COLO829 (cell line): Measurements from ENCODE around the gene REG1A.

Experiments
- DNase-seq: peaks from one replicate; pipeline ENCODE4 v3.0.0; 2012; ENCODE audit warnings: low spot score

The REG1A gene

DNA sequence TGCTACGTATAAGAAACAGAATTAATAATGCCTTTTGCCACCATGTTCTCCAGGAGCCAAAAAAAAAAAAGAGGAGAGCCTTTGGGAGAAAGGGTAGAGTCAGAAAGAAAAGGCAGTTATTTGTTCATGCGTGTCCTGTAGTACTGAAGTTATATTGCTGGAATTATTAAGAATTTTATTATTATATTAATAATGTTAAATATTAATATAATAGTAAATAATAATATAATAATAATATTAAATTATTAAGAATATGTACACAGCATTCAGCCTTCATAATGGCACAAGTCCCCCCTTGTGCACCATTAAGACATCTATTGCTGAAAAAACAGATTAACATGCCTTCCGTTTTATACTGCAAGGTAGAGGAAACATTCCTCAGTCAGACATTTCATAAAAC, 8.1 kb downstream of the REG1A start:
- DNase-seq, result no peak

DNA sequence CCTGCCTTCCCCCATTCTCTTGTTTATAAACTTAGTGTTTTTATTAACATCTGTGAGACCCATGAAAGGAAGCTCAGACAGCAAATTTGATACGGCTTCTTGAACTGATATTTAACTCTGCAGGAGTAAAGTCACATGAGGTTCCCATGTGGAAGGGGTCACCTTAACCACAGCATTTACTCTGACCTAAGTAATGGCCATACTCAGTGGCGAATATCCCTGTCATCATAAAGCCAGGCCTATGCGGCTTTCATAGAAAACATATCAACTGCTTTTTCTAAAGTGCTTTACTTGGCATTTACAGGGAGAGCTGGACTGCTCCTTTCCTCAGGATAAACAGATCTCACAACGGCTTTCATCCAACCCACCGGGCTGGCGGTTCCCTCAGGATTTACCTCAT, 9.0 kb downstream of the REG1A start:
- no peak for DNase-seq

DNA sequence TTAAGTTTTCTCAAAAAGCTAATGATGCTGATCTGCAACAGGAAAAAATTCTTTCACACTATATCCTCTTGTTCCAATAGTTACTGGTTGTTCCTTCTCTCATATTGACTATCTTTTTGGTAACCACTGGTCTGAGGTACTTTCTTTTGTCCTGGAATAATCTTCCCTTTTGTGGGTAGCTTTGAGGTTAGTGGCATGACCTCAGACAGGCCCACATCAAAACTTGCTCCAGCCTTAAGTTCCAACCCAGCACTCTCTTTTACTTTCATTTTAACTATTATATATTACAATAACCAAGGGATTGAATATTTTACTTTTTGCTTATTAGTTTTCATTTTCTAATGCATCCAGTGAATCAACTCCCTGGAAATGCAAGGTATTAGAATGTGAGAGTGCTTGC, 9.5 kb downstream of the REG1A start:
- no peak for DNase-seq

DNA sequence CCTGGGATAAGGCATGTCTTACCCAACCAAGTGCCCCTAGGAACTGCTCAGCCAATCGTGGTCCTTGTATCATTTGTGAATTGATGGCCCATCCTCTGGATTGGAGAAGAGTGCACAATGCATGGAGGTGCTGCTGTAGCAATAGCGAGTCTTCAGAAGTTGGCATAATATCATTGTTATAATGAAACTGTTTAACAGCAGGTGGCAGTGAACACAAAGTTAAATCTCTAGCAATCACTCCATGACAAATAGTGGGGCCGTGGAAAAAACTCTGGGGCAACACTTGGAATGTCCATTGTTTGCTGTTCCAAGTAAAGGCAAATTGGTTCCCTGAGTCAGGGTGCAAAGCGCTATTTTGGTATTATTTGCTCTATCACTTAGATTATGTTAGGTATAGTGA, 11.4 kb downstream of the REG1A start:
- DNase-seq, result no peak

DNA sequence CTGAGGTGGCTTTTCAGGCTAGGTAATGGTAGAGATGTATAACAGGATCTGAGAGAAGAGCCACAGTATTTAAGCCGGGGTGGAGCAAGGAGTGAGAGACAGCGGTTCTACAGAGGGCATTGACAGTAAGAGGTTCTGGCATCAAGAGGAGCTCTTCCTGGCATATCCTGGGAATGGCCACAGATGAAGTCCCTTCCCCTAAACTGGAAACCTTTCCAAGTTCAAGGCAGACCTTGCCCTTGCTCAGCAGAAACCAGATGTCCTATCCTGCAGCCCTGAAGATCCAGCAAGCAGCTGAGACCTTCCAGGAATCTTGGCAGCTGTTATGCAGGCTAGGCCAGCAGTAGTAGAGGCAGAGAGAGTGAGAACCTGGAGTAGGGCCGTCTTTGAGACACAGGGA, 18.1 kb downstream of the REG1A start:
- no peak for DNase-seq

DNA sequence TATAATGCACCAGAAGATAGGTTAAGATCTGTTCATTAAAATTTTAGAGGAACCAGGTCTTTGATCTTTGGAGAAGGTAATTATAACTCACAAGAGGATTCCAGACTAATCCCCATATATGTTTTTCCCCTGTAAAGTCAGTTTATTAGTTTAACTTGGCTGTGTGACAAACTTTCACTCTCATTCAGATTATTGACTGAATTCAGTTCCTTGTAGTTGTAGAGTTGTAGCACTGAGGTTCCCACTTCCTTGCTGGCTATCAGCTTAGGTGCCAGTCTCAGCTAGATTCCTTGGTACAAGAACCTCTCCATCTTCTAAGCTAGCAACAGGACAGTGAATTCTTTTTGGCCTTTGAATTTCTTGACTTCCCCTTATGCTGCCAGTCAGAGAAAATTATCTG, 19.1 kb downstream of the REG1A start:
- DNase-seq, result no peak

DNA sequence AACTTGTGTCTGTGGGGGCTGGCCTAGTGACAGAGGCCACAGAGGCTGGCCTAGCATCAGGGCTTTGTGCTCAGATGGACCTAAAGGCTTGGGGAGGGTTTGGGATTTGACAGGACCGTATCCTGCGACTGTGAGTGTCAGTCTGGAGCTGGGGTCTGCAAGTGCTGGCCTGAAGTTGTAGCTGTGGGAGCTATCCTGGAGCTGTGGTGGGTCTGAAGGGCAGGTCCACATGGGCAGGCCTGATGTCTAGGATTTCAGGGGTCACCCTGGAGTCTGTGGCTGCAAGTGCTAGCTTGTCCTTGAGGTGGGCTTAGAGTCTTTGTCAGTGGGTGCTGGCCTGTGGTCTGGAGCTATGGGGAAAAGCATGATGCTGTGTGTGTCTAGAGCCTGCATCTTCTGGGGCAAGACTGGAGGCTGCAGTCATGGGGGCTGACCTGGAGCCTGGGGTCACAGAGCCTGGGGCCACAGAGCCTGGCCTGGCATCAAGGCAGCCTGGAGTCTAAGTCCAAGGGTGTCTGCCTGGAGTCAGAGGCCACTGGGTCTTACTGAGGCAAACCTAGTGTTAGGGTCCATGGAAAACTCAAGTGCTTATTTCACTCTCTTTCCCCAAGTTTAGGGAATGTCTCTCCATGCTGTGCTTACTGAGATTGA, 35.7 kb downstream of the REG1A start:
- DNase-seq, result no peak

DNA sequence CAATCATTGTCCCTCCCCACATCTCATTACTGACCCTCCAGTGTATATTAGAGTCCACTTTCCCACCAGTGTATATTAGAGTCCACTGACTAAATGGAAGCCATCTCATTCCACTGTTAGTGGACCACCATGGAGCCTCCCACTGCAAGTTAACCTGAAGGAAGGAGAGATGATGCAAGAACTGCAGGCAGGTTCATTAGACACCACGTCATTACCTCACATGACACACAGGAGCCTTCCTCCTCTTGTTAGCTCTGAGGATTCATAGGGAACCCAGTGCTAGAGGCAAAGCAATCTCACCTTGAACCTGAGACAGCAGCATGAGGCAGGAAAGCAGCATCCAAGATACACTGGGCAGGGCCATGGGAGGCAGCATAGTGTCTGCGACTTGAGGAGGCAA, 38.7 kb downstream of the REG1A start:
- DNase-seq, result no peak

DNA sequence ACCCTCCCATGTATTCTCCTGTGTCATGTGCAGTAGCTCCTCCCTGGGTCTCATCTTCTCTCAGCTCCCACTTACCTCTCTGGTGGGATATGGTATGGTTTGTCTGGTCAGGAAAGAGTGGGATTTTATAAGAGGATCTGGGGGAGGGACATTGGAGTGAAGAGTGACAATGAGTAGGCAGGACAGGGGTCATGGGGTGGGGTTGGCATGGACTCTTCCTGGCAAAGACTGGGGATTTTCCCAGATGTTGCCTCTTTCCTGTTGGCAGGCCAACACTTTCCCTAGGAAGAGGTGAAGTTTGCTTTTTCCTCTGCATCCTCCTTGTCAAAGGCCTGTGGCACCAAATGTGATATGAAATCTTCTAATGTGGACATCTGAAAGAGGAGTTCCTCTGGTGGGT, 39.4 kb downstream of the REG1A start, which contains the start of gene REG3A:
Gene REG3A, minus strand, starts transcription at position 101 of the 400 bp plus-strand sequence. CDS start 348 bp downstream, outside the sequence.
- no peak for DNase-seq

DNA sequence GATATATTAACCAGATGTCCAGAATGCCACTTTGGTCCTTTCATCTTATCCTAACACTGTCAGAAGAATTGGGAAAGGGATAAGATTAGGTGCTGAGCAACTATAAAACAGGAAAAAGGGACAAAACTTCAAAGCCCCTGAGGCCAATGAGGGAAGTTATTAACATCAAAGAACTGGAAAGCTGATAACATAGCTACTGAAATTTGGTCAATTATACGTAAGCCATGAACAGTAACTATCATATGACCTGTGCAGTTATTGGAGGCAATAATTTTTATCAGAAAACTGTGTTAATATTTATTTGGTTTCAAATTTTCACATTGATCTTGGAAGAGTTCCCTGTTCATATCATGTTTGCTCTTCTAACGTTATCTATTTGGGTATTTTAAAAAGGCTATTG, 41.8 kb downstream of the REG1A start:
- no peak for DNase-seq

DNA sequence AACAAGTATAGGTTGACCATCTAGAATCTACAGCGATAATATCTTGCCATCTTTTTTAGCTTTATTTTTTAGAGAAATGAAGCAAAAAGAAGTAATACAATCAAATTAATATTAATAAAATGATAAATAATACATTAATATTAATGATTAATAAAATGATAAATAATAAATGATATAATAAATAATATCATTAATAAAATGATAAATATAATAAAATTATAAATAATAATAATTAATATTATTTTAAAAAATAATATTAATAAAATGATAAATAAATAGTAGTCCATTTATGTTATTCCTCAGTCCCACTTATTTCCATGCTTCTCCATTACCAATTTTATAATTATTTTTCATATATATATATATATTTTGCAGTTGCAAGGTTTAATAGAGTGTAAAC, 42.5 kb downstream of the REG1A start:
- DNase-seq, result no peak

DNA sequence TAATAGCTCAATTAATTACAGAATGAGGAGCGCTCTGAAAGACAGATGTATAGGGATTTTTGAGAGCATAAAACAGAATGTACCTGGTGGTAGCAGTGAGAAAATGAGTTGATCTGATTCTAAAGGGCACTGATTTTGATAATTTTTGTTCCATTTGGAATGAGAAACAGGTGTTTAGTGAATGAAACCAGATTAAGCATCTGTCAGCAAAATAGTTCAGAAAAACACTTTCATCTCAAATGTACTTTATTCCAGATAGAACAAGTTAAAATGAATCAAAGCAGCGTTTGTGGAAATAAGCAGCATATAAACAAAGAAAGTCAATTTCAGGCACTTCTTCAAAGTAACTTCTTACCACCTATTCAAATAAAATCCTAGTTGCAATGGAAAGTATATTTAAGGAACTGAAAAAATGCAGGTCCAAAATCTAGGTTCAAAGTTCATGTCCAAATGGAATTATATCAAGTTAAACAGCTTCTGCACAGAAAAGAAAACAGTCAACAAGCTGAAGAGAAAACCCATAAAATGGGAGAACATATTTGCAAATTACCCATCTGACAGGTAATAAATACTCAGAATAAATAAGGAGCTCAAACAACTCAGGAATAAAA, 51.2 kb downstream of the REG1A start:
- no peak for DNase-seq
